ENCODE measurements around the gene FAM111B. TPM values are rescaled to one million over a fixed set of nuclear protein-coding genes. Genes with fewer than 3 reads are reported as not detected.

The FAM111B gene
- total RNA-seq, 2 donors from 2014 or later, result 20.0 to 23.1 TPM

DNA sequence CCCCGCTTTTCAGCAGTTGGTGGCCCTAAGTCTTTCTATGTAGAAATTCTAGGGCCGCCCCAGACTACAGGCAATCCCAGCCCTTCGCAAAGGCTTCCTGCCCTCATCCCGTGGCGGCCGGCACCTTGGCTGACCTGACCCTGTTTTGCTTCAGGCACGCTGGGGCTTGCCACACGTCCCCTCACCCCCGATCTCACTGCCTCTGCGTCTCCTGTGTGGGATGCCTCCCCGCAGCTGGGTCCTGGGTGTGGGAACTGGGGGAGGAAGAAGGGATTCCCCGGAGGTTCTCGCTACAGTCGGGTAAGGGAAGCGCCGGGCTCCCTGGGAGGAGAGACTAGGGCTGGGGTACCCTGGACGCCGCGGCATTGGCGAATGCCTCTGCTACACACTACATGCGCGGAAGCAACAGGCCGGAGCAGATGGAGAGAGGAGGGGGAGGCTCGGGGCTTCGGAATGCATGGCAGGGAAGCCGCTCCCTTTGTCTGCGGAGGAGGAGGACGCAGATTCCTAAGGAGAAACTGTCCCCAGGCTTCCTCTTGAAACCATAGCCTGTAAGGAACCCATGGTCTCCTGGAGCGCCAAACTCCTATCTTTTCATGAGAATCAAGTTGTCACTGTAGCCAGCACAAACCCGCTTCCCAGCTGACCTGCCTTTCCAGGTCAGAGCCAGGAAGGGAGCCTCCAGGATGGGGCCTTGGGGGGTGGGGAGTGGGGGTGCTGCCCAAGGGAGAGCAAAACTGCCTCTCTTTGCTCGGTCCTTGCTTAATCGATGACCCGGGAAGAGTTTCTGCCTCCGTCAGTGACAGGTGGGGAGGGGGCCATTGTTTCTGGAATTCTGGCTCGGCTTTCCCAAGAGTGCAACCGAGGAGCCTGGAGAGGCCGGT lies 66.3 kb downstream of the FAM111B start:
- H3K4me3 Mint-ChIP-seq, result no peak overlapping the region
- H3K27ac ChIP-seq (ENCODE audit: low read depth, low read length), result peak overlapping the region; percentile 98
- H3K4me1 ChIP-seq (ENCODE audit: control insufficient read depth, insufficient read depth, low read length), result peaks cover 5% of the 10 kb centered on the region
- H3K9me3 Mint-ChIP-seq, result no peaks in the 10 kb centered on the region
- H3K27me3 ChIP-seq (ENCODE audit: control insufficient read depth, insufficient read depth, low read length, poor library complexity, severe bottlenecking), result no peaks in the 10 kb centered on the region
- peak overlapping the region; percentile 94 for H3K27ac Mint-ChIP-seq
- TF ChIP-seq, protein P1, sequence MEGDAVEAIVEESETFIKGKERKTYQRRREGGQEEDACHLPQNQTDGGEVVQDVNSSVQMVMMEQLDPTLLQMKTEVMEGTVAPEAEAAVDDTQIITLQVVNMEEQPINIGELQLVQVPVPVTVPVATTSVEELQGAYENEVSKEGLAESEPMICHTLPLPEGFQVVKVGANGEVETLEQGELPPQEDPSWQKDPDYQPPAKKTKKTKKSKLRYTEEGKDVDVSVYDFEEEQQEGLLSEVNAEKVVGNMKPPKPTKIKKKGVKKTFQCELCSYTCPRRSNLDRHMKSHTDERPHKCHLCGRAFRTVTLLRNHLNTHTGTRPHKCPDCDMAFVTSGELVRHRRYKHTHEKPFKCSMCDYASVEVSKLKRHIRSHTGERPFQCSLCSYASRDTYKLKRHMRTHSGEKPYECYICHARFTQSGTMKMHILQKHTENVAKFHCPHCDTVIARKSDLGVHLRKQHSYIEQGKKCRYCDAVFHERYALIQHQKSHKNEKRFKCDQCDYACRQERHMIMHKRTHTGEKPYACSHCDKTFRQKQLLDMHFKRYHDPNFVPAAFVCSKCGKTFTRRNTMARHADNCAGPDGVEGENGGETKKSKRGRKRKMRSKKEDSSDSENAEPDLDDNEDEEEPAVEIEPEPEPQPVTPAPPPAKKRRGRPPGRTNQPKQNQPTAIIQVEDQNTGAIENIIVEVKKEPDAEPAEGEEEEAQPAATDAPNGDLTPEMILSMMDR (conservative IDR thresholded peaks at IDR 0.05), result no peak
- WGBS, 2 experiments (ENCODE audit: insufficient coverage in 1 of 2, insufficient read length in 1 of 2), result 0 to 3% methylated on average over 12 to 37 of the region's 37 CpGs
- H3K4me1 Mint-ChIP-seq, result peaks cover 22% of the 10 kb centered on the region
- H3K36me3 Mint-ChIP-seq (ENCODE audit: low read depth), result peaks cover 7% of the 10 kb centered on the region
- H3K4me3 ChIP-seq (ENCODE audit: low read length), result peak overlapping the region; percentile 88
- peaks cover 4% of the 10 kb centered on the region for H3K9me3 ChIP-seq (ENCODE audit: control insufficient read depth, low read length)
- peak; percentile 86 for DNase-seq
- peak overlapping the region; percentile 73 for H3K9ac ChIP-seq (ENCODE audit: extremely low read depth, low read length, poor library complexity, severe bottlenecking)
- H3K36me3 ChIP-seq (ENCODE audit: control insufficient read depth, insufficient read depth, low read length), result peaks cover 12% of the 10 kb centered on the region
- no peaks in the 10 kb centered on the region for H3K27me3 Mint-ChIP-seq (ENCODE audit: insufficient read depth)

DNA sequence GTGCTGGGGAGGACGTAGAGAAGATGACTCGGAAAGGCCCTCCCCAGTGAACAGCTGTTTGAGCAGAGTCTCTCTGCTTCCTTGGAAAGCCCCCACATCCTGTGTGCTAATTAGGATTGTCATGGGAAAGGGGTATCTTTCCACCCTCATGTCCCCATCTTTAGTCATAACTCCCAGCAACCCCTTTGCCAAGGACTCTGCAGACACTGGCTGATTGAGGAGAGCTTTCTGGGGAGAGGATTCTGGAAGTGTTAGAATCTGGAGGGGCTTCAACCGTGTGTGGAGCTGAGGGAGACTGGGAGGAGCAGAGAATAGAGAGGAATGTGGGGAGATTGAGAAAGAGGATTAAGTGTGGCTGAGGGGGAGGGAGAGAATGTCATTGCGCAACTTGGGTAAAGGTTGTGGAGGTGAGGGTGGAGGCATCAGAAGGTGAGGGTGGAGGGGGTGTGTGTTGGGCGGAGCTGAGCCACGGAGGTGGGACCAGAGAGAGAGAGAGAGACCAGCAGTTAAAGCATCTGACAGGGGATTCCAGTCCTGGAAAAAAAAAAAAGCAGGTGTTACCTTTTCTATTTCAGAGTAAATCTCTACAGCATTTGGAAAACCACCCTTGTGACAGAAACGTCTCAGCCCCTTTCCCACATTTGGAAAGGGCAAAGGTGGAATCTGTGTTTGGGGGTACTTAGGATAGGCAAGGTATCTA lies 67.1 kb downstream of the FAM111B start:
- H3K4me1 Mint-ChIP-seq, result peaks cover 22% of the 10 kb centered on the region
- no peaks in the 10 kb centered on the region for H3K9me3 Mint-ChIP-seq
- Histone ChIP-seq H3K9me3 (ENCODE audit: control insufficient read depth, low read length) (peaks cover 11% of the 10 kb centered on the region), H3K9ac (ENCODE audit: extremely low read depth, low read length, poor library complexity, severe bottlenecking) (peak overlapping the region; percentile 73), H3K4me1 (ENCODE audit: control insufficient read depth, insufficient read depth, low read length) (peaks cover 5% of the 10 kb centered on the region), H3K27me3 (ENCODE audit: control insufficient read depth, insufficient read depth, low read length, poor library complexity, severe bottlenecking) (no peaks in the 10 kb centered on the region), H3K27ac (ENCODE audit: low read depth, low read length) (peak overlapping the region; percentile 98), H3K36me3 (ENCODE audit: control insufficient read depth, insufficient read depth, low read length) (peaks cover 15% of the 10 kb centered on the region), H3K4me3 (ENCODE audit: low read length) (peak overlapping the region; percentile 88)
- H3K27me3 Mint-ChIP-seq (ENCODE audit: insufficient read depth), result no peaks in the 10 kb centered on the region
- no peak overlapping the region for H3K4me3 Mint-ChIP-seq
- peak; percentile 89 for DNase-seq
- TF ChIP-seq, protein P1 (conservative IDR thresholded peaks at IDR 0.05), result no peak
- peak overlapping the region; percentile 94 for H3K27ac Mint-ChIP-seq
- WGBS, 2 experiments (ENCODE audit: insufficient coverage in 1 of 2, insufficient read length in 1 of 2), result 8 to 27% methylated on average over 2 to 7 of the region's 7 CpGs
- peaks cover 9% of the 10 kb centered on the region for H3K36me3 Mint-ChIP-seq (ENCODE audit: low read depth)

DNA sequence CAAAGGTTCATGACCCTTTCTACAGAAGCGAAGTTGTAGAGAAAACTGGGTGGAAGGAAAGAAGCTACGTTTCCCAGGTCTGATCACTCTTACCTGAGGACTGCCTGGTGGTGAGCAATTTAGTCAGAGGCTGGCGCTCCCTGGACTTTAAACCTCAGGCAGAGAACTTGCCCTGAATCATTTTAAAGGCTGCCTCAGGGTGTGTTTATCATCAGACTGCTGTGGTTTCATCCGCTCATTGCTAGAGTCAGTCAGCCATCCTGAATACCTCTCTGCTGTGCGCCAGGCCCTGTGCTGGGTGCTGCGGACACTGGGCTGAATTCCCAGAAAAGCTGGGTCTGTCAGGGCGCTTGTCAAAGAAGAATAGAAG lies 67.6 kb downstream of the FAM111B start:
- Histone ChIP-seq H3K4me1 (ENCODE audit: control insufficient read depth, insufficient read depth, low read length) (peaks cover 5% of the 10 kb centered on the region), H3K4me3 (ENCODE audit: low read length) (peak overlapping the region; percentile 88), H3K36me3 (ENCODE audit: control insufficient read depth, insufficient read depth, low read length) (peaks cover 18% of the 10 kb centered on the region), H3K27ac (ENCODE audit: low read depth, low read length) (peak overlapping the region; percentile 98), H3K9me3 (ENCODE audit: control insufficient read depth, low read length) (peaks cover 17% of the 10 kb centered on the region), H3K9ac (ENCODE audit: extremely low read depth, low read length, poor library complexity, severe bottlenecking) (no peak overlapping the region), H3K27me3 (ENCODE audit: control insufficient read depth, insufficient read depth, low read length, poor library complexity, severe bottlenecking) (no peaks in the 10 kb centered on the region)
- TF ChIP-seq, protein P1 (conservative IDR thresholded peaks at IDR 0.05), result no peak
- 70 to 89% methylated on average over 5 to 7 of the region's 7 CpGs for WGBS, 2 experiments (ENCODE audit: insufficient coverage in 1 of 2, insufficient read length in 1 of 2)
- H3K9me3 Mint-ChIP-seq, result no peaks in the 10 kb centered on the region
- peaks cover 9% of the 10 kb centered on the region for H3K36me3 Mint-ChIP-seq (ENCODE audit: low read depth)
- peaks cover 22% of the 10 kb centered on the region for H3K4me1 Mint-ChIP-seq
- H3K4me3 Mint-ChIP-seq, result peak overlapping the region; percentile 7
- DNase-seq, result no peak
- no peaks in the 10 kb centered on the region for H3K27me3 Mint-ChIP-seq (ENCODE audit: insufficient read depth)
- H3K27ac Mint-ChIP-seq, result peak overlapping the region; percentile 94

Data from endodermal cell (in vitro differentiated cells).